Measurements from ENCODE around the gene FKBP2.

Gene FKBP2

DNA sequence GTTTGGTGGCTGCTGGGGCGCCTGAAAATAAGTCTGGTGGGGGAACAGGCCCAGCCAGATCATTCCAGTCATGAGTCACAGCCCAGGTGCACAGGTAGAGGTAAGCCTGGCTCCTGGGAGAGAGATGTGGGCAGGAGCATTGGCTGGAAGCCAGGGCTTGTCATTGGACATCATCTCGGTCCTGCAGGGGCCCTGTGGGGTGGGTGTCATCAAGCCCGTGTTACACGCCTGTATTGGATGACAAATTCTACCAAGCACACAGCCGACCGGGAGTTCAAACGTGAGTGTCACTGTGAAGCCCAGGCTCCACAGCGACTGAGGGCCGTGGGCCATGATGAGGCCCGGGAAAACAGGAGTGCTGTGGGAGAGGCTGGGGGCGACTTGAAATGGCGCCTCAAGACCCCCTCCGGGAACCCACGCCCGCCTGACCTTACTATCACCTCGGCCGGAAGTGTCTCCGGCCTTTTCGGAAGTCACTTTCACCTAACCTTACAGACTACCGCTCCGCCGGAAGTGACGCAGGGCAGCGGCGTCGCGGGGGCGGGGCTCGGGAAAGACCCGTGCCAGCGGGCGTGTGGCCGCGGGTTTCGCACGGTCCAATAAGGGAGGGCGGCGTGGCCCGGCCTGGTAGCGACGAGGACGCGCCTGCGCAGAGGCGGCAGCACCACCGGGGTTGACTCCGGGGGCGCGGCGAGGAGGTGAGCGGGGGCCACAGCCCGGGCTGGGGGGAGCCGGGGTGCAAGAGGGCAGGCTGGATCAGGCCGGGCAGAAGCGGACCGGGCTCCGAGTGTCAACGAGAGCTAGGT lies at the start of gene FKBP2:
TSS of gene FKBP2 (plus strand) at position 661 of the 806 bp plus-strand sequence. CDS start 1,293 bp downstream, outside the sequence.
- peak; percentile 98 for DNase-seq

DNA sequence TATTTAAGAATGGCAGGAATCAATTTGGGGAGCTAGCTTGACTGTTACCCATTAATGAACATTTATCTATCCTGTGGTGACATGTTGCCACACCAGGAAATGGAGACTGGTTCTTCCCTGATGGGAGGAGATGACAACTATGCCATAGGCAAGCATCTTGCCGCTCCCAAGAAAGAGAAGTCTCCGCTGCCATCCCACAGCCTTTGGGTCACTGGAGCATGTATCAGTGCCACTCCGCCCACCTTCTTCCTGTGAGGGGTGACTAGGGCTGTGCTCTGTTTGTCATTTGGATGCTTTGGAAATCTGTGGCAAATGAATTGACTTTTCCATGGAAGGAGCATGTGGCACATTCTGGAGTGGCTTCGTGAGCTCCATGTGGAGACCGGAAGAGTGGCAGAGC lies 48.5 kb upstream of the FKBP2 start:
- no peak for DNase-seq

DNA sequence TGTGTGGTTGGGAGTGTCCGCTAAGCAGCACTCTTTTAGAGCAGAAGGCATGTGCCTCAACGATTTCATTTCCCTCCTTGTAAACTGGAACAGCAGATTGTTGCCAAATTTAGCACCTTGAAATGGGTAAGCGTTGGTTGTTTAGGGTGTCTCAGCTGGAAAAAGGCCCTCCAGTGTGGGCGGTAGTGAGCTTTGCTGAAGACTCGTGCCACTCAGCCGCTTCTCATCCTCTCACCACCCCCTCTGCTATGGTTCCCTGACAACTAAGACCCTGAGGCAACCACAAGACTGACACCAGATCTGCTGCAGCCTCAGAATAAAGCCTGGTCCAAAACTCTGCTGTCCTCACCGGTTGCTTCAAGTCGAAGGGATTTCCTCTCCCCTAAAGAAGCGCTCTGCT lies 44.3 kb upstream of the FKBP2 start:
- DNase-seq, result no peak

DNA sequence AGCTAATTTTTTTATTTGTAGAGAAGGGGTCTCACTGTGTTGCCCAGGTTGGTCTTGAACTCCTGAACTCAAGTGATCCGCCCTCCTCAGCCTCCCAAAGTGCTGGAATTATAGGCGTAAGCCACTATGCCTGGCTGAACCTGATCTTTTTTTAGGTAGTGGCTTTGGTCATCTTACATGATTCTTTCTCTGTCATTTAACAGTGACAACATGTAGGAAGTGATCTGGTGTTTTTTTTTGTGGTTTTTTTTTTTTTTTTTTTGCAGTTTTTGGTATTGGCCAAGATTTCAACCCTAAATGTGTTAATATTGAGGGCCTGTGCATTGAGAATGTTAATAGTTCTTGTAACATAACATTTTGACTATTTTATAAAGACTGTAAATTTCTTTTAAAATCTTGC lies 42.4 kb upstream of the FKBP2 start:
- DNase-seq, result no peak

DNA sequence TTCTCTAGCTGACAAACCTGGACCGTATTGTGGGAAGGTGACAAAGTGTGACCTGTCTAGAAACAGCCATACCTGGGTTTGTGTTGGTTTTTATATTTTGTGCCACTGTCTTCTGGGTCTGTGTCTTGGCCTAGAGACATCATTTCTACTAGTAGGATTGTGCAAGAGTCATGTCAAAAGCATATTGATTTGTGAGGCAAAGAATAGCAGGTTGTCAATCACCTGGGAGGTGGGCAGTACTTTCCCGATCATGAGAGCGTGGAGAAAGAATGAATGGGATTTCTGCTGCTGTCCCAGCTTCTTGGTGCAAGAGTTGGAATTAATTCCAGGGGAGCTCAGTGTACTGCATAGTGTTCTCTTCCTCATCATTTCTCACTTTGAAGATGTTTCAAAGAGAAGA lies 39.4 kb upstream of the FKBP2 start:
- DNase-seq, result no peak

DNA sequence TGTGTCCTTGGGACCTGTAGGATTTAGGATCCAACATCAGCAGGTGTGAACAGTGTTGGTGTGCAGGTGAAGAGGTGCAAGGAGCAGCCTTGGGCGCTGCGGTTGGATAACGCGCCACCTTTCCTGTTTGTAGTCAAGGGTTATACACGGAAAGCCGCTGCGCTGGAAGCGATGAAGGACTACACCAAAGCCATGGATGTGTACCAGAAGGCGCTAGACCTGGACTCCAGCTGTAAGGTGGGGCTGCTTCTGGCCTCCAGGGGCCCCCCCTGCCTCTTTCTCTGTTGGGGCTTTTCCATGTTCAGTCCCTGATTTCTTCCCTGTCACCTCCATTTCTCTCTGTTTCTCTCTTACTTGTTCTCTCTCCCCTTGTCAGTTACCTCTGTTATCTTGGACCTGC lies 37.9 kb upstream of the FKBP2 start:
- DNase-seq, result no peak

GRCh38 chr11:64203421-64204079 lies 37.3 kb upstream of the FKBP2 start:
- DNase-seq, result no peak

GRCh38 chr11:64204080-64204440 lies 36.8 kb upstream of the FKBP2 start:
- DNase-seq, result no peak

DNA sequence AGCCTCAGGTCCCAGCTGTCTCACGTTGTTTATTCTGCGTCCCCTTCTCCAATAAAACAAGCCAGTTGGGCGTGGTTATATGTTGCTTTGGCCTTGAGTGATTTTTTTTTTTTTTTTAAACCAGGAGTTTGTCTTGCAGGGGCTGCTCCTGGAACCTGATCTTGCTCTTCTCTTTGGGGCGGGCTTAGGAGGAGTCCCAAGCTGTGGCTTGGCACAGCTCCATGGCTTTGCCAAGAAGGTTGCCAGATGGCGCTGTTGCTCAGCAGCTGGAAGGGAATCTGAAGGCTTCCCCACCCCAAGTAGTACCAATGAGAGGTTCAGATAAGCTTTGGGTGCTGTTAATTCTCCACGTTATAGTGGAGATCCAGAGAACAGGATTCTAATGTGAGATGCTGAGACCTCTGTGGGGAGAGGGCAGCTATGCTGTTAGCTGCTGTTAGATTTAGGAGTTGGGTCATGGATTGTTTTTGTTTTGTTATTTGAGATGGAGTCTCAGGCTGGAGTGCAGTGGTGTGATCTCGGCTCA lies 36.4 kb upstream of the FKBP2 start:
- DNase-seq, result peak; percentile 82

- peak; percentile 70 for DNase-seq
Measured at GRCh38 chr11:64206457-64207255, 34.2 kb upstream of the FKBP2 start, which contains the start of gene FERMT3. Gene FERMT3, plus strand, starts transcription at chr11:64206721. Its CDS starts 644 bp downstream, at chr11:64207365.

DNA sequence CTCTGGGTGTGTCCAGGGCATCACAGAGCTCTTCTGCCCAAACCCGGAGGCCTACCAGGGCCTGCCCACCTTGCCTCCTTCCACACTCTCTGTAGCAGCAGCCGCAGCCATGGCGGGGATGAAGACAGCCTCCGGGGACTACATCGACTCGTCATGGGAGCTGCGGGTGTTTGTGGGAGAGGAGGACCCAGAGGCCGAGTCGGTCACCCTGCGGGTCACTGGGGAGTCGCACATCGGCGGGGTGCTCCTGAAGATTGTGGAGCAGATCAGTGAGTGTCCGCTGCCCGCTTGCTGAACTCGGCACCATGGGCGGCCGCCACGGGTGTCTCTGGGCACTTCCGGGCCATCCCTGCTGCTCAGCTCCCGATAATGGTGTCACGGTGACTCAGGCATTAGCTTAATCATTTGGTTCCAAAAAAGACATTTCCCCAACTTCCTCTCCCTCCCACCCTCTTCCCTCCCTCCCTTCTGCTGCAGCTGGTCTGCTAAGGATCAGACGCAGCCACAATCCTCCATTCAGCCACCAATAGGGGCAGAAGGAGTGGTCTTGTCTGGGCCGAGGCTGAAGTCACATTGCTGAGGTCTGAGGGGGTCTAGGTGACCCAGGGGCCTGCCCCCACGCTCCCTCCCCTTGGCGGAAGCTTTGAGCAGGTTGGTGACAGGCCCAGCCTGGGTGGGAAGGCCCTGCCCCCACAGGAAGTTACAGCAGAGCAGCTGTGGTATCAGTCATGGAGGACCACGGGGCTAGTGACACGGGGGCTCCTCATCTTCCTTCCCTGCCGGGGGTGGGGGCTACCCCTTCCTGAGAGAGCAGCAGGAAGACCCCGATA lies 33.4 kb upstream of the FKBP2 start:
- peak; percentile 85 for DNase-seq

DNA sequence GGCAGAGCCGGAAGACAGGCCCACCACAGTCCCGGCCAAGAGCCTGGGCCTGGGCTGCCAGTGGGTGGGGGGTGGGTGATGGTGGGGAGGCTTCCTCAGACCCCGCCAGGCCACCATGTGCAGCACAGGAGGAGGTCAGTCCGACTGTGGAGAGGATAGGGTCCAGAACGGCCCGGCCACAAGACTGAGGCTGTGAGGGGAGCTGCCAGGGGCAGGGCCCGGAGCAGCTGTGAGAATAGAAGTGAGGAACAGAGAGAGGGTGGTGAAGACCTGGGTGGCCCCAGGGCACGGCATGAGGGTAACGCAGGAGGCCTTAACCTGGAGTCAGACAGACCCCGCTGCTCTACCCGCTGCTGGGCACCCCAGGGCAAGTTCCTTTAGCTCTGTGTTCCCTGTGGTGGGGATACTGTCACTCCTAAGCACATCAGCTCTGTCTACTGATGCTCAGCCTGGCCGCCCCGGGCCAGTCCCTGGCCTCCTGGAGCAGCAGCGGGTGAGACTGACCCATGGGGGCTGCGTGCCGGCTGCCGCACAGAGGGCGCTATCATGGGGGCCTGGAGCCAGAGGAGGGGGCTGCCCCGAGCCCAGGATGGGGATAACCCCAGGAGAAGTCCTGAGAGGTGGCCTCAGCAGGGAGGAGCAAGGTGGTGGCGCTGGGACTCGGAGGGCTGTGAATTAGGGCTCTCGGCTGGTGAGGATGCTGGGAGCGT lies 32.7 kb upstream of the FKBP2 start:
- DNase-seq, result no peak

DNA sequence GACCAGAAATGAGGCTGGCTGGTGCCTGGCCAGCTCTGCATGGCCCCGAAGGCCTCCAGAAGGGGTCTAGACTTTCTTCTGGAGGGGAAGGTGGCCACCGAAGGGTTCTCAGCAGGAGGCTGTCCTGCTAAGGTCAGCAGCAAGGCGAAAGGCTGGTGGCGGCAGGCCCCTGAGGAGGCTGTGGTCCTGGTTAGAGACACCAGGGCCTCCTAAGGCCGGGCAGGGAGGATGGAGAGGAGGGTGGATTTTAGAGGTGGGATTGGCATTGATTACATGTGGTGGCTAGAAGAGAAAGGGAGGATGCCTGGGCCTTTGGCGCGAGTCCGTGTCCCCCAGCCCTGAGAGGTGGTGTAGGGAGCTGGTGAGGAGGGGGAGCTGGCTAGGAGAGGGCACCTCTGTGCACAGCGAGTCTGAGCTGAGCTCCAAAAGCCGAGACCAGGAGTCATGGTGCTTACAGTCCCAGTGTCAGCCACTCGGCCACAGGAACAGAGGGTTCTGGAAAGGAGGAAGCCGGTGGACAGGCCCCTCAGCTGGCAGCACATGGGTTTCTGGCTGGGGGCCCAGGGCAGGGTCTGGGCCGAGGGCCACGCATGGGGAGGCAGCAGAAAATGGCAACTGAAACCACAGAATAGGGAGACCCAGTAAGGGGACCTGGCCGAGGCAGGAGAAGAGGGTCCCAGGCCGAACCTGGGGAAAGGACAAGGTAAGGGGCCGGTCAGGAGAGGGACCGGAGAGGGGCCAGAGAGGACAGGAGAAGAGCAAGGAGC lies 31.9 kb upstream of the FKBP2 start:
- DNase-seq, result no peak

GRCh38 chr11:64209563-64209843 lies 31.4 kb upstream of the FKBP2 start:
- DNase-seq, result no peak

DNA sequence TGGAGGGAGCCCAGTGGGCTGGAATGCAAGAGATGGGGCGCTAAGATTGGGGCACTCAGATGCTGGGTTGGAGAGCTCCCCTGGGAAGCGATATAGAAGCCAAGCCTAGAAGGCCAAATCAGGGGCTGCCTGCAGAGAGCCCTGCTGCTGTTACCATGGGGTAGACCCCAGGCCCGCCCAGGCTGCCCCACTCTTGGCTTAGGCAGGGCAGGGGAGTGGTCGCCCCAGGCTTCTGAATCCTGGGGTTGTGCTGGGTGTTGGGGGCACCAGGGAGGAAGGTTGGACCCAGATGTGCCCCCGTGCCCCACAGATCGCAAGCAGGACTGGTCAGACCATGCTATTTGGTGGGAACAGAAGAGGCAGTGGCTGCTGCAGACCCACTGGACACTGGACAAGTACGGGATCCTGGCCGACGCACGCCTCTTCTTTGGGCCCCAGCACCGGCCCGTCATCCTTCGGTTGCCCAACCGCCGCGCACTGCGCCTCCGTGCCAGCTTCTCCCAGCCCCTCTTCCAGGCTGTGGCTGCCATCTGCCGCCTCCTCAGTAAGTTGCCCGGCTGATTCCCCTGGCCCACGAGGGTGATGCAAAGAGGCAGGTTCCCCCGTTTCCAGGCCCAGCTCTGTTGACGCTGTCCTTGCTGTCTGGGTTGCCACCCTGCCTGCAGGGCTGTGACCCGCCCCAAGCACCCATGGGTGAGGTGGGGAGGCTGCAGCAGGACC lies 30.4 kb upstream of the FKBP2 start:
- no peak for DNase-seq

DNA sequence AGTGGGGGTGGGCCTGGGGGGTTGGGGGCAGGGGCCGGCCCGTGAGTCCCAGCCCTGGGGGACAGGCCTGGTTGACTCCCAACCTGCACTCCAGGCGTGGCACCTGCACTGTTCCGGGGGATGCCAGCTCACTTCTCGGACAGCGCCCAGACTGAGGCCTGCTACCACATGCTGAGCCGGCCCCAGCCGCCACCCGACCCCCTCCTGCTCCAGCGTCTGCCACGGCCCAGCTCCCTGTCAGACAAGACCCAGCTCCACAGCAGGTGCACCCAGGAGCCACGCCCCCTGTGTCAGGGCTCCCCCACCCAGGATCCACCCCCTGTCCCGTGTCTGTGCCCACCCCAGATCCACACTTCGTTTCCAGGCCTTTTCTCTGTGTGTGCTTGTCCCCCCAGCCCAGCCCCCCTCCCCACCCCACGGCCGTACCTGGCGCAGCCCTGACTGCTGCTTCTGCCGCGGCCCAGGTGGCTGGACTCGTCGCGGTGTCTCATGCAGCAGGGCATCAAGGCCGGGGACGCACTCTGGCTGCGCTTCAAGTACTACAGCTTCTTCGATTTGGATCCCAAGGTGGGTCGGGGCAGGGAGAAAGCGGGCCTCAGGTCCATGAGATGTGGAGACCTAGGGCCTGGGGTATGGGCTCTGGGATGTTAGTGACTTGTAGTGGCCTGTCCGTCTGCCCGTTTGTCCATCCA lies 29.6 kb upstream of the FKBP2 start:
- DNase-seq, result no peak

DNA sequence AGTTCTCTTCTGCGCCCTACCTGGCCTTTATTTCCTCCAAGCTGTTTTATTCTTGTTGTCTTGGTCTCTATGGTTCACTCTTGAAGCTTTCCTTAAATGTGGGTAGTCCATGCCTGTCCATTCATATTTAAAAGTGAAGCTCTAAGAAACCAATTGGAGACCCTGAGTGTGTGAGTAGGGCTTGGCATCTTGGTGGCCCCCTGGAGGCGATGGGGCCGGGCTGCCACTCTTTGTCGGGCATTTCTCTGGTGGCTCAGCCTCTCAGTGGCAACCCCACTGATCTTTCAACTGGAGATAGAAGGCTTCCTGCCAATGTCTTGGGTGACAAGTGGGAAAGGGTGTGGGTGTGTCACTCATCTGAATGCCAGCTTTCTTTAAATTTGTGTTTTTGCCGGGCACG lies 24.0 kb upstream of the FKBP2 start:
- DNase-seq, result no peak

DNA sequence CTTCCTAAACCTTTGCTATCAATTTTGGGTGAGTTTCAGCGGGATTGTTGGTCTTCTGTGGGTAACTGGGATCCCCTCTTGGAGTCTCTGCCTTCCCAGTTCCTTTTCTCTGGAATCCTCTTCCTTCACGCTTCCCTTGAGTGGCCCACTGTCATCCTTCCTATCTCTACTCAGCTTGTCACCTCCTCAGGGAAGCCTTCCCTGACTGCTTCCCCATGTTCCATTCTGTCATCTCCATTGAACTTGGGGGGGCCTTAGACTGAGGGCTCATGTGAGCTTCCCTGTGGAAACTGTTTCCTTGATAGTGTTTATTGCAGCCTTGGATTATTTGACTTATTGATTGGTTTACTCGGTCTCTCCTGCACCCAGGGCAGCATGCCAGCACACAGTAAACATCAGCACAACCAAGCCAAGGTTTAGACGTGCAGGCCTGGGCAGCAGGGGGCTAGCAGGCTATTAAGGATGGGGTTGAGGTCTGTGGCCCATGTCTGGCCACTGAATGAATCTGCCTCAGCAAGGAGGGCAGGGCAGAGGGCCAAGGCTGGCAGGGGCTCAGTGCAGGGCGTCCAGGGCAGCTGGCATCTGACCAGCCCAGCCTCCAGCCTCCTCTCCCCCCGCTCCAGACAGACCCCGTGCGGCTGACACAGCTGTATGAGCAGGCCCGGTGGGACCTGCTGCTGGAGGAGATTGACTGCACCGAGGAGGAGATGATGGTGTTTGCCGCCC lies 22.1 kb upstream of the FKBP2 start:
- DNase-seq, result no peak

GRCh38 chr11:64219354-64219684 lies 21.6 kb upstream of the FKBP2 start:
- DNase-seq, result no peak
